NT2/D1 (cell line): Measurements from ENCODE around the gene ELAVL2.

Experiments used
- DNase-seq: peaks from one replicate; pipeline ENCODE4 v3.0.0-alpha.2; 2011; ENCODE audit warnings: low read depth, low spot score
- H3K27me3 ChIP-seq: 2 replicates; pipeline ENCODE4 v1.6.0; 2011; ENCODE audit warnings: mild to moderate bottlenecking; ENCODE audit not compliant: insufficient read length, insufficient read depth
- H3K36me3 ChIP-seq: 2 replicates; pipeline ENCODE4 v1.6.1; 2011; ENCODE audit warnings: mild to moderate bottlenecking, low read length, mixed read lengths; ENCODE audit not compliant: insufficient read depth, insufficient read length
- H3K4me1 ChIP-seq: 2 replicates; pipeline ENCODE4 v1.5.1; 2011; ENCODE audit not compliant: insufficient read depth, insufficient read length
- H3K4me3 ChIP-seq: 2 replicates; pipeline ENCODE4 v1.5.1; 2011; ENCODE audit warnings: low read depth; ENCODE audit not compliant: insufficient read length
- H3K9ac ChIP-seq: 2 replicates; pipeline ENCODE4 v1.6.0; 2011; ENCODE audit warnings: low read depth; ENCODE audit not compliant: insufficient read length
- H3K9me3 ChIP-seq: 2 replicates; pipeline ENCODE4 v1.5.1; 2011; ENCODE audit warnings: mild to moderate bottlenecking, low read length; ENCODE audit not compliant: insufficient read depth
- SUZ12 ChIP-seq: IDR thresholded peaks from 2 replicates; pipeline ENCODE4 v1.6.1; 2011; ENCODE audit not compliant: insufficient read length, insufficient read depth; ENCODE audit errors: extremely low read depth
- YY1 ChIP-seq: IDR thresholded peaks from 2 replicates; pipeline ENCODE4 v1.6.1; 2011; ENCODE audit not compliant: insufficient read length, insufficient read depth
- ZNF274 ChIP-seq: IDR thresholded peaks from 2 replicates; pipeline ENCODE4 v1.6.1; 2011; ENCODE audit warnings: mild to moderate bottlenecking, low read depth, low read length

ELAVL2 gene

GRCh38 chr9:23651051-23651450 lies 175.0 kb downstream of the ELAVL2 start:
- H3K36me3 ChIP-seq, result peaks cover 9% of the 10 kb centered on the region
- no peaks in the 10 kb centered on the region for H3K9me3 ChIP-seq
- no peak for DNase-seq
- TF ChIP-seq ZNF274 (no peak), SUZ12 (no peak), YY1 (no peak)
- no peak overlapping the region for H3K4me3 ChIP-seq
- no peaks in the 10 kb centered on the region for H3K27me3 ChIP-seq
- no peak overlapping the region for H3K9ac ChIP-seq
- no peaks in the 10 kb centered on the region for H3K4me1 ChIP-seq

DNA sequence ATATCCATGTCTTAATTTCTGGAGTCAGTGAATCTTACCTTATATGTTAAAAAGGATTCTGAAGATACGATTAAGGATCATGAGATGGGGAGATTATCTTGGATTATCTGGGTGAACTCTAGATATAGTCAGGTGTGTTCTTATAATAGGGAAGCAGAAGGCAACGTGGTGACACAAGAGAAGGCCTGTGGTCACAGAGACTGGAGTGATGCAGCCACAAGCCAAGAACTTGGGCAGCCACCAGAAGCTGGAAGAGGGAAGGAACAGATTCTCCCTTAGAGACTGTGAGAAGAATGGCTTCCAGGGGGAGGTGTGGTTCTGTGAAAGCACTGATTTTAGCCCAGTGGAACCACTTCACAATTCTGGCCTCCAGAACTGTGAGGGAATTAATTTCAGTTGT lies 177.4 kb downstream of the ELAVL2 start:
- Histone ChIP-seq H3K4me1 (no peaks in the 10 kb centered on the region), H3K27me3 (no peaks in the 10 kb centered on the region), H3K4me3 (no peak overlapping the region), H3K36me3 (peaks cover 5% of the 10 kb centered on the region), H3K9me3 (no peaks in the 10 kb centered on the region), H3K9ac (no peak overlapping the region)
- DNase-seq, result no peak
- no peak for TF ChIP-seq SUZ12
- TF ChIP-seq ZNF274, result no peak
- TF ChIP-seq YY1, result no peak

DNA sequence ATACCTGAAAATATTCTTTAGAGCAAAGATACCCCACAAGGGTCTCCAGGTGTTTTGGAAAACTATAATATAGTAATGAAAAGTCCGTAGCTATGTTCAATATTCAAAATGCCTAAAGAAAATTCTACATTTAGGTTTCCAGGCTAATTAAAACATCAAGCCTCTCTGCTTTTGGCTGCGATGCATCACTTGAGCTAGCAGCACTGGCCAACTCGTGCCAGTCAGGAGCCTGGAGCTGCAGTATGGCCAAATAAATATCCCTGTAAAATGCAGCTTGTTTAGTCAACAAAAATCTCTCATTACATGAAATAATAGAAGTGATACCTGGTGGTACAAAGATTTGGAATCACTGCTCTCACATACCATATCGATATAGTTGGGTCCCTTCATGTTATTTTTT lies 181.1 kb downstream of the ELAVL2 start:
- no peak for TF ChIP-seq ZNF274
- TF ChIP-seq SUZ12, result no peak
- H3K9me3 ChIP-seq, result no peaks in the 10 kb centered on the region
- no peak for DNase-seq
- H3K36me3 ChIP-seq, result peaks cover 5% of the 10 kb centered on the region
- no peak overlapping the region for H3K4me3 ChIP-seq
- no peaks in the 10 kb centered on the region for H3K4me1 ChIP-seq
- H3K9ac ChIP-seq, result no peak overlapping the region
- H3K27me3 ChIP-seq, result no peaks in the 10 kb centered on the region

- H3K36me3 ChIP-seq, result peaks cover 5% of the 10 kb centered on the region
- DNase-seq, result no peak
- no peaks in the 10 kb centered on the region for H3K27me3 ChIP-seq
- no peak for TF ChIP-seq SUZ12
- no peak overlapping the region for H3K4me3 ChIP-seq
- H3K9me3 ChIP-seq, result no peaks in the 10 kb centered on the region
- H3K4me1 ChIP-seq, result no peaks in the 10 kb centered on the region
- no peak overlapping the region for H3K9ac ChIP-seq
Observed at GRCh38 chr9:23644326-23644725, 181.7 kb downstream of the ELAVL2 start.

DNA sequence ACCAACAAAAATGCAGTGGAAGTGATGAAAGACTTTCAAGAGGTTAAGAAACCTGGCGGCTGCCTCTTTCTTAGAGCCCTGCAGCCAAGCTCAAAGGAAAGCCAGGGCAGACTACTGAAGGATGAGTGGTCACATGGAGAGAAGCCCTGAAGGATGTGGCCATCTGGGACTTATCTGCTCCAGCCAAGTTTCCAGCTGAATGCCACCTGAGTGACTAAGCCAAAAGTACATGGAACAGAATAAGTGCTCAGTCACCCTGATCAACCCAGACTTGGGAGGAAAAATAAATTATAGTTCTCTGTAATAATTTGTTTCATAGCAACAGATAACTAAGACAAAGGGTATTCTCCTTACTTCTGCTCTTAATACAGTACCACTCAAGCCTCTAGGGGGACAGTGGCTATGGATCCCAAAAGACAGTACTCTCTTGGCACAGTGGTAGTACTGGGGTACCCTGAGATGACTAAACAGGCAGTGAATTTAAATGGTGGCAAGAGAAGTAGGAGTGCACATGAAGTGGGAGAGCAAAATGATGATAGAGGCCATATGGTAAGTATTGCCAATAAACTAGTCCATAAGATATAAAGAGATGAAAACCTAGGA lies 182.3 kb downstream of the ELAVL2 start:
- H3K9ac ChIP-seq, result no peak overlapping the region
- H3K9me3 ChIP-seq, result no peaks in the 10 kb centered on the region
- DNase-seq, result no peak
- peaks cover 2% of the 10 kb centered on the region for H3K36me3 ChIP-seq
- no peaks in the 10 kb centered on the region for H3K4me1 ChIP-seq
- H3K4me3 ChIP-seq, result no peak overlapping the region
- TF ChIP-seq YY1 (no peak), ZNF274 (no peak)
- no peaks in the 10 kb centered on the region for H3K27me3 ChIP-seq
